ENCODE results near the gene FRAT1. TPM values are rescaled to one million over a fixed set of nuclear protein-coding genes. Genes with fewer than 3 reads are reported as not detected.

Gene FRAT1
- total and polyA plus RNA-seq, 11 donors = 1.1 to 5.2 (median 4.3) TPM

- intact Hi-C loops (cut with DNase I) = no loop called here
- Histone ChIP-seq H3K4me3 (no peak overlapping the region), H3K36me3 (no peaks in the 10 kb centered on the region), H3K27ac (no peak overlapping the region), H3K4me1 (peaks cover 0 to 5% (median 0%) of the 10 kb centered on the region in 12 donors), H3K27me3 (no peaks in the 10 kb centered on the region), H3K9me3 (no peaks in the 10 kb centered on the region)
- DNase-seq (no peak), ATAC-seq (no peak)
- TF ChIP-seq CTCF (IDR thresholded peaks at IDR 0.05) = no peak
- TF ChIP-seq POLR2A (IDR thresholded peaks at IDR 0.05) = no peak
- 89 to 96% (median 94%) methylated on average over 3 of the region's 3 CpGs for WGBS, 4 donors
Observed at GRCh38 chr10:97300980-97301379, 18.1 kb upstream of the FRAT1 start.

- Histone ChIP-seq H3K4me1 (peaks cover 0 to 5% (median 0%) of the 10 kb centered on the region in 12 donors), H3K27me3 (no peaks in the 10 kb centered on the region), H3K27ac (no peak overlapping the region), H3K9me3 (no peaks in the 10 kb centered on the region), H3K36me3 (no peaks in the 10 kb centered on the region), H3K4me3 (no peak overlapping the region)
- DNase-seq (no peak), ATAC-seq (no peak)
- WGBS, 4 donors = 94 to 95% (median 94%) methylated on average over 9 to 11 of the region's 11 CpGs
- intact Hi-C loops (cut with DNase I) = no loop called here
- TF ChIP-seq POLR2A (IDR thresholded peaks at IDR 0.05) (no peak), CTCF (IDR thresholded peaks at IDR 0.05) (no peak)
Observed at GRCh38 chr10:97302088-97302791, 16.8 kb upstream of the FRAT1 start.

GRCh38 chr10:97307441-97307840 is 11.6 kb upstream of the FRAT1 start:
- no peak for TF ChIP-seq CTCF (IDR thresholded peaks at IDR 0.05)
- TF ChIP-seq POLR2A (IDR thresholded peaks at IDR 0.05) = no peak
- Histone ChIP-seq H3K9me3 (no peaks in the 10 kb centered on the region), H3K4me3 (no peak overlapping the region), H3K27ac (no peak overlapping the region), H3K27me3 (no peaks in the 10 kb centered on the region), H3K4me1 (peaks cover 0 to 7% (median 0%) of the 10 kb centered on the region in 12 donors), H3K36me3 (no peaks in the 10 kb centered on the region)
- WGBS, 4 donors = 49 to 91% (median 73%) methylated on average over 1 of the region's 1 CpG
- ATAC-seq (no peak), DNase-seq (no peak)
- intact Hi-C loops (cut with DNase I) = no loop called here

- Histone ChIP-seq H3K27me3 (no peaks in the 10 kb centered on the region), H3K36me3 (no peaks in the 10 kb centered on the region), H3K27ac (no peak overlapping the region), H3K4me1 (peaks cover 0 to 7% (median 0%) of the 10 kb centered on the region in 12 donors), H3K4me3 (no peak overlapping the region), H3K9me3 (no peaks in the 10 kb centered on the region)
- DNase-seq = no peak
- no peak for TF ChIP-seq POLR2A (IDR thresholded peaks at IDR 0.05)
- no peak for ATAC-seq
- intact Hi-C loops (cut with DNase I) = no loop called here
- WGBS, 4 donors = 78 to 85% (median 80%) methylated on average over 10 of the region's 10 CpGs
Observed at GRCh38 chr10:97307866-97308780, 10.9 kb upstream of the FRAT1 start.
